Duodenal mucosa (tissue), 2 donors: Measurements from ENCODE around the gene PLEKHA4.

ENCODE experiments used
- H3K27ac ChIP-seq: one replicate; pipeline ENCODE4 v1.7.0; 2013; ENCODE audit warnings: low read depth, low read length
- H3K27me3 ChIP-seq, 2 donors: one replicate each; pipeline ENCODE4 v1.7.0; 2013; ENCODE audit warnings: low read length in 2 of 2, control low read depth in 1 of 2; ENCODE audit not compliant: insufficient read depth in 2 of 2, control insufficient read depth in 1 of 2
- H3K36me3 ChIP-seq, 2 donors: one replicate each; pipeline ENCODE4 v1.7.0; 2013; ENCODE audit warnings: low read length in 2 of 2, control low read depth in 1 of 2; ENCODE audit not compliant: insufficient read depth in 2 of 2, control insufficient read depth in 1 of 2
- H3K4me1 ChIP-seq, 2 donors: one replicate each; pipeline ENCODE4 v1.7.0; 2013; ENCODE audit warnings: low read length in 2 of 2, control low read depth in 1 of 2; ENCODE audit not compliant: insufficient read depth in 2 of 2, control insufficient read depth in 1 of 2
- H3K4me3 ChIP-seq, 2 donors: one replicate each; pipeline ENCODE4 v1.7.0; 2013; ENCODE audit warnings: low read length in 2 of 2, low read depth in 1 of 2
- H3K9ac ChIP-seq, 2 donors: one replicate each; pipeline ENCODE4 v1.7.0; 2013; ENCODE audit warnings: low read length in 2 of 2, low read depth in 1 of 2
- H3K9me3 ChIP-seq, 2 donors: one replicate each; pipeline ENCODE4 v1.7.0; 2013; ENCODE audit warnings: low read length in 2 of 2, control low read depth in 1 of 2; ENCODE audit not compliant: control insufficient read depth in 1 of 2

The PLEKHA4 gene

GRCh38 chr19:48844472-48844871, 23.9 kb downstream of the PLEKHA4 start:
- Histone ChIP-seq H3K9me3 (no peaks in the 10 kb centered on the region), H3K4me1 (no peaks in the 10 kb centered on the region), H3K27me3 (no peaks in the 10 kb centered on the region), H3K27ac (no peak overlapping the region), H3K36me3 (peaks cover 3 to 4% of the 10 kb centered on the region in 2 donors), H3K4me3 (no peak overlapping the region), H3K9ac (no peak overlapping the region)

DNA sequence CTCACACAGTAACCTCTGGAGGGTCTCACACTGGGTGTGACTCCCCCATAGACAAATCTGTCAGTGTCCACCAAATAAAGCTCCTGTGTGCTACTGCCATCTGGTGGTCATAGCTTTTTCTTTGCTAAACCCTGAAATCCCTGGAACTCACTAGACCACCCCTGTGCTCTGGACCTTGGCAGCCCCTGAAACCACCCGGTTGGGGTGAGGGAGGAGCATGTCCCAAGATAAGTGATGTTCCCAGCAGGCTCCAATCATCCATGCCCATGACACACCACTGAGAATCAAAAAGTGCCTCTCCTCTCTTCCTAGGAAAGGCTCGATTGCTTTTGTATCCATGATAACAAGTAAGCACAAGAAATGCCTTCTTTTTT, 25.6 kb downstream of the PLEKHA4 start:
- Histone ChIP-seq H3K9ac (no peak overlapping the region), H3K9me3 (no peaks in the 10 kb centered on the region), H3K27ac (no peak overlapping the region), H3K4me3 (no peak overlapping the region), H3K36me3 (peaks cover 3 to 4% of the 10 kb centered on the region in 2 donors), H3K27me3 (no peaks in the 10 kb centered on the region), H3K4me1 (no peaks in the 10 kb centered on the region)

DNA sequence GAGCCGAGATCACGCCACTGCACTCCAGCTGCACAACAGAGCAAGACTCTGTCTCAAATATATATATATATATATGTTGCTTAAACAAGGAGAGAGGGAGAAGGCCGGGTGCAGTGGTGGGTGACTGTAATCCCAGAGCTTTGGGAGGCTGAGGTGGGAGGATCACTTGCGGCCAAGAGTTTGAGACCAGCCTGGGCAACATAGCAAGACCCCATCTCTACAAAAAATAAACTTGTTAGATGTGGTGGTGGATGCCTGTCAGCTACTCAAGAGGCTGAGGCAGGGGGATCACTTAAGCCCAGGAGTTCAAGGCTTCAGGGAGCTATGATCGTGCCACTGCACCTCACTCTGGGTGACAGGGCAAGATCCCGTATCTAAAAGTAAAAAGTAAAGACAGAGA, 26.8 kb downstream of the PLEKHA4 start:
- no peaks in the 10 kb centered on the region for H3K9me3 ChIP-seq
- peaks cover 0 to 4% of the 10 kb centered on the region in 2 donors for H3K4me1 ChIP-seq
- H3K27ac ChIP-seq = no peak overlapping the region
- peaks cover 3 to 4% of the 10 kb centered on the region in 2 donors for H3K36me3 ChIP-seq
- H3K9ac ChIP-seq = no peak overlapping the region
- H3K4me3 ChIP-seq = no peak overlapping the region
- no peaks in the 10 kb centered on the region for H3K27me3 ChIP-seq

DNA sequence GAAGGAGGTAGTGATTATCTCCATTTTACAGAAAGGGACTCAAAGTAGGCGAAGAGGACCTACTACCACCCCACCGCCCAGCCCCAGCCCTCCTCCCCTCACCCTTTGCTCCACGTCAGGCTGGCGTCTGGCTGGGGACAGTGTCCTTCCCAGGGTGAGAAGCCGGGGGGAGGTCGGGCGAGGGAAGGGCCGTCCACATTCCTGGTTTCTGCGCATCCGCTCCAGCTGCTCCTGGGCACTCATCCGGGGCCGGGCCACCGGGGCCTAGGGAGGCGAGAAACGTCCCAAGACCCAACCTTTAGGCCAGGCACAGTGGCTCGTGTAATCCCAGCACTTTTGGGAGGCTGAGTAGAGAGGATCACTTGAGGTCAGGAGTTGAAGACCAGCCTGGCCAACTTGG, 27.4 kb downstream of the PLEKHA4 start:
- Histone ChIP-seq H3K9me3 (no peaks in the 10 kb centered on the region), H3K4me1 (peaks cover 3 to 9% of the 10 kb centered on the region in 2 donors), H3K27ac (no peak overlapping the region), H3K9ac (no peak overlapping the region), H3K36me3 (peaks cover 3 to 4% of the 10 kb centered on the region in 2 donors), H3K27me3 (no peaks in the 10 kb centered on the region), H3K4me3 (no peak overlapping the region)

- Histone ChIP-seq H3K4me3 (no peak overlapping the region), H3K4me1 (peaks cover 6 to 13% of the 10 kb centered on the region in 2 donors), H3K9me3 (no peaks in the 10 kb centered on the region), H3K27me3 (no peaks in the 10 kb centered on the region), H3K27ac (no peak overlapping the region), H3K9ac (no peak overlapping the region), H3K36me3 (no peaks in the 10 kb centered on the region)
Observed at GRCh38 chr19:48837687-48838086, 30.7 kb downstream of the PLEKHA4 start.

DNA sequence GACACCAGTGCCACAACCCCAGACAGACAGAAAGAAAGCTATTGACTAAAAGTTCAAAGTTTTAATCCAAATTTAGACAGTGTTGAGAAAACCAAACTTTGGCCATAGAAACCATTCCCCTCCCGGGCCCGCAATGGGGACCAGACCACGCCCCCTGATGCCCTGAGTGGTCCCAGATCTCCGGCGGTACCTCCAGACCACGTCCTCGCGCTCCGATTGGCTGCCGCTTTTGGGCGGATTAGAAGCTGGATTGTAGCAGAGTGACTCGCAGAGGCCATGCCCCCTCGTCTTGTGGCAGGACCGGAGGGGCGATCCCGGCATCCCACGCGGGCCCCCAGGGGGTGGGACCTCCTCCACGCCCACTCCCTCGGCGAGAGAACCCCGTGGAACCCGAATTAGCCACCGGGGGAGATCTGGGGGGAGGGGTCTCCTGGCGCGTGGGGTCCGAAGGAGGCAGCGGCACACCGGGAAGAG, 31.3 kb downstream of the PLEKHA4 start:
- Histone ChIP-seq H3K27ac (peak overlapping the region; percentile 25), H3K9ac (no peak overlapping the region), H3K4me3 (peak overlapping the region in 1 of 2 donors; percentile 62), H3K9me3 (no peaks in the 10 kb centered on the region), H3K4me1 (peaks cover 6 to 13% of the 10 kb centered on the region in 2 donors), H3K36me3 (no peaks in the 10 kb centered on the region), H3K27me3 (no peaks in the 10 kb centered on the region)

- H3K4me1 ChIP-seq = peaks cover 6 to 13% of the 10 kb centered on the region in 2 donors
- peak within 1 kb of the TSS; percentile 39 for H3K27ac ChIP-seq
- no peaks in the 10 kb centered on the region for H3K36me3 ChIP-seq
- peak within 1 kb of the TSS; percentile 35 to 61 for H3K9ac ChIP-seq
- H3K27me3 ChIP-seq = no peaks in the 10 kb centered on the region
- no peaks in the 10 kb centered on the region for H3K9me3 ChIP-seq
- H3K4me3 ChIP-seq = peak within 1 kb of the TSS; percentile 60 to 62
Observed at GRCh38 chr19:48836089-48837017, 32.1 kb downstream of the PLEKHA4 start, which contains the start of gene HSD17B14. Gene HSD17B14, minus strand, starts transcription at chr19:48836491. Its CDS starts 80 bp downstream, at chr19:48836411.

DNA sequence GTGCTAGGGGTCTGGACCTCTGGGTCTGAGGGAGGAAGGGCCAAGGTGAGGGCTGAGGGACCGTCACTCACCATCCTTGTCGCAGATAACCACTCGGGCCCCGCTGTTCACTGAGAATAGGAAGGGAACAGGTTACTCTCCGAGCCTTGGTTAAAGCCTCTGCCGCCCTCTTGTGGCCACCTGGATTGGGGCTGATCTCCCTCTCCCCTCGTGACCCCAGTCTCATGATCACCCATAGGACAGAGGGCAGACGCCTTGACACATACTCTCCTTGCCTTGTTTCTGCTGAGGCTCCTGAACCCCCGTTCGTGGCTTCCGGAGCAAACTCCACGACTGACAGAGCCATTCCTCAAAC, 32.7 kb downstream of the PLEKHA4 start:
- Histone ChIP-seq H3K4me1 (peaks cover 6 to 13% of the 10 kb centered on the region in 2 donors), H3K9me3 (no peaks in the 10 kb centered on the region), H3K4me3 (peak overlapping the region; percentile 60 to 62), H3K9ac (peak overlapping the region; percentile 35 to 61), H3K27me3 (no peaks in the 10 kb centered on the region), H3K36me3 (no peaks in the 10 kb centered on the region), H3K27ac (peak overlapping the region; percentile 39)

- H3K27ac ChIP-seq = no peak overlapping the region
- peaks cover 6 to 13% of the 10 kb centered on the region in 2 donors for H3K4me1 ChIP-seq
- H3K4me3 ChIP-seq = no peak overlapping the region
- no peaks in the 10 kb centered on the region for H3K27me3 ChIP-seq
- H3K9me3 ChIP-seq = no peaks in the 10 kb centered on the region
- no peak overlapping the region for H3K9ac ChIP-seq
- H3K36me3 ChIP-seq = no peaks in the 10 kb centered on the region
Observed at GRCh38 chr19:48833977-48834376, 34.4 kb downstream of the PLEKHA4 start.

DNA sequence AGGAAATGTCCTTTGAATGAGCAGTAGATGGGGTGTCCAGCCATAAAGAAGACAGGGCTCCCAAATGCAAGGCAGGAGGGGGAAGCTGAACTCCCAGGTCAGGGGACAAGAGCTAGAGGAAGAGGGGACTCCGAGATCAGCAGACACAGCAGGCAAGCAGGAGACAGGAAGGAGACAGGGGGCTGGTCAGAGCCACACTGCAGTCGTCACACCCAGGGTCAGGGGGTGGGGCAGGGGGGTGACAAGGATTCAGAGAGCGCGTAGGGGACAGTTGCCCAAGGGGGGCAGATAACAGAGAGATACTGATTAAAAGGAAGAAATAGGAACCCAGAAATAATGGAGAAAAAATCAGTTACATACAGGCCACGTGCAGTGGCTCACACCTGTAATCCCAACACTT, 35.4 kb downstream of the PLEKHA4 start:
- no peaks in the 10 kb centered on the region for H3K27me3 ChIP-seq
- no peaks in the 10 kb centered on the region for H3K9me3 ChIP-seq
- no peak overlapping the region for H3K4me3 ChIP-seq
- H3K36me3 ChIP-seq = no peaks in the 10 kb centered on the region
- H3K27ac ChIP-seq = no peak overlapping the region
- no peak overlapping the region for H3K9ac ChIP-seq
- H3K4me1 ChIP-seq = peaks cover 6 to 13% of the 10 kb centered on the region in 2 donors
